Measurements from ENCODE around the gene BRMS1.
A peak's percentile ranks its signal among the peaks of the same experiment; 100 is the strongest.
"Not testable (repeated sequence)": the region's sequence is repeated elsewhere in the genome, so short reads cannot be mapped to it uniquely, and the experiment has no call there.

The BRMS1 gene

GRCh38 chr11:66362481-66363147 lies 17.7 kb upstream of the BRMS1 start:
- no peak for DNase-seq

- no peak for DNase-seq
These were observed 16.6 kb upstream of the BRMS1 start for GRCh38 chr11:66361502-66361941.

- DNase-seq, result no peak
These were observed 15.6 kb upstream of the BRMS1 start for GRCh38 chr11:66360406-66361073.

GRCh38 chr11:66359662-66360087 lies 14.8 kb upstream of the BRMS1 start:
- DNase-seq, result no peak

- not testable (repeated sequence) for DNase-seq
These were observed 5.8 kb upstream of the BRMS1 start for GRCh38 chr11:66350560-66351235.

GRCh38 chr11:66349084-66349386 lies 4.1 kb upstream of the BRMS1 start:
- no peak for DNase-seq

GRCh38 chr11:66347425-66348276 lies 2.7 kb upstream of the BRMS1 start, which contains the start of gene B4GAT1:
TSS of gene B4GAT1 (minus strand) at chr11:66347629. CDS start at chr11:66347545, 84 bp downstream.
- peak; percentile 70 to 88 (median 80) for DNase-seq

- peak in 1 of 6 experiments; percentile 19 for DNase-seq
These were observed 1.8 kb upstream of the BRMS1 start for GRCh38 chr11:66346476-66347424.

GRCh38 chr11:66345316-66345649 lies 379 bp upstream of the BRMS1 start:
- no peak for DNase-seq

- DNase-seq, result no peak
These were observed 1.7 kb downstream of the BRMS1 start for GRCh38 chr11:66343176-66343575.

GRCh38 chr11:66341502-66342126 lies 3.3 kb downstream of the BRMS1 start:
- no peak for DNase-seq

GRCh38 chr11:66340596-66341501 lies 4.1 kb downstream of the BRMS1 start:
- DNase-seq, result no peak

GRCh38 chr11:66339686-66340483 lies 5.0 kb downstream of the BRMS1 start:
- no peak for DNase-seq

GRCh38 chr11:66339162-66339675 lies 5.7 kb downstream of the BRMS1 start:
- no peak for DNase-seq

GRCh38 chr11:66338276-66339161 lies 6.4 kb downstream of the BRMS1 start:
- no peak for DNase-seq

- DNase-seq, result no peak
These were observed 7.6 kb downstream of the BRMS1 start for GRCh38 chr11:66337103-66337899.

Measured in stimulated activated naive CD4-positive, alpha-beta T cell (primary cell).